Fibroblast of skin of back (primary cell): ENCODE data around the gene GAL3ST2. TPM values are rescaled to one million over a fixed set of nuclear protein-coding genes. Genes with fewer than 3 reads are reported as not detected.
"Not testable (repeated sequence)": the region's sequence is repeated elsewhere in the genome, so short reads cannot be mapped to it uniquely, and the experiment has no call there.

ENCODE experiments used
- DNase-seq: peaks from one replicate; pipeline ENCODE4 v3.0.0-alpha.2; 2013
- polyA plus RNA-seq, 2 experiments: library from polyadenylated mRNA; unstranded; fragments of 120-200 nt; gene quantifications; one replicate each; pipeline ENCODE4 v1.2.1, GENCODE V29; 2013; ENCODE audit not compliant: insufficient read length in 2 of 2

Gene GAL3ST2
- 0.08 TPM for polyA plus RNA-seq (2013, experiment 1 of 2; ENCODE audit: insufficient read length)
- polyA plus RNA-seq (2013, experiment 2 of 2; ENCODE audit: insufficient read length) = 0.16 TPM

DNA sequence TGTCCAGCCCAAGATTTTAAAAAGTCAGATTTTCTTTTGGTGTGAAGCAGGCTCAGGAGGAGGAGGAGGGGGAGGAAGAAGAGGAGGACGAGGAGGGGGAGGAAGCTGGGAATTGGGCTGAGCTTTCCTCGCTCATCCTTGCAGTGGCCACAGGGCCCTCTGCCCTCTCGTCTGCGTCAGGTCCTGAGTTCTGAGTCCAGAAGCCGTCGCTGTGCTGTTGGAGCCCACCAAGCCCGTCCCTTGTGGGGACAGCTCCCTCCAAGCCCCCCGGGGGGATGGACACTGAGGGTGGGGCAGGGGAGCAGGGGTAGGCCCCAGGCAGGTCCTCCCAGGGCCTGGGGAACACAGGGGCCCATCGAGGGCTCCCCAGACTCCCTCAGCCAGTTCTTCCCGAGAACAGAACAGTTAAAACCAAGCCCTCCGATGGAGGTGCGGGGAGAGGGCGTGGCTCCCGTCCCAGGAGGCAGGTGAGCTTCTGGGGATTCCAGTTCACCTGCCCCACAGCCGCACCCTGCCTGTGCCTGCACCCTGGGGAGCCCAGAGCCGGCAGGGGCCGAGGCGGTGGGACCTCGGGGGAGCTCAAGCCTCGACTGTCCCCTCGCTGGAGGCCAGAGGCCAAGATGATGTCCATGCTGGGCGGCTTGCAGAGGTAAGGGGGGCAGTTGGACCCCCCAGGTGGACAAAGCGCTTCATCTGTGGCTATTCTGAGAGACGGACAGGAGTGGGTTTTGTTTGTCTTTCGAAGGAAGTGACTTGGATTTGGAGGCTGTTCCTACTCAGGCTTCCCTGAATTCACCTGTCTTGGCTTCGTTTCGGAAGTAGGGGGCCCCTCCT lies at the start of gene GAL3ST2:
GAL3ST2 (plus strand) TSS at position 487 of the 834 bp plus-strand sequence; CDS start at position 621, 134 bp downstream.
- DNase-seq = no peak

DNA sequence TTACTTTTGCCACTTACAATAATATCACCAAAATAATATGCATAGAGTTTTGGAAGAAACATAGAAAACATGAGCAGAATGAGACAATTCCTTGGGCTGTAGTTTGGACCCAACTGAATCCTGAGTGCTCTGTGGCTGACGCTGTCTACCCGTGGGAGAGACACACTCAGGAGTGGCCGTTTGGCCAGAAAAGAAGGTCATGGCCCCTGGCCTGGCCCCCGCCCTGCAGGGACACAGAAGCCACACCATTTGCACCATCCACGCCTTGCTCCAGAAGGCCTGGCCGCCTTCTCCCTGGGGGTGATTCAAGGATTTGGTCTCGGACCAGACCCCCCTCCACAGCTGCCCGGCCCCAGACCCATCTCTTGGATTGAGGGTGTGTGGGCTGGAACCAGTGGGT lies 48.6 kb upstream of the GAL3ST2 start:
- DNase-seq = no peak

- no peak for DNase-seq
Observed at GRCh38 chr2:241728627-241729026, 48.0 kb upstream of the GAL3ST2 start.

DNA sequence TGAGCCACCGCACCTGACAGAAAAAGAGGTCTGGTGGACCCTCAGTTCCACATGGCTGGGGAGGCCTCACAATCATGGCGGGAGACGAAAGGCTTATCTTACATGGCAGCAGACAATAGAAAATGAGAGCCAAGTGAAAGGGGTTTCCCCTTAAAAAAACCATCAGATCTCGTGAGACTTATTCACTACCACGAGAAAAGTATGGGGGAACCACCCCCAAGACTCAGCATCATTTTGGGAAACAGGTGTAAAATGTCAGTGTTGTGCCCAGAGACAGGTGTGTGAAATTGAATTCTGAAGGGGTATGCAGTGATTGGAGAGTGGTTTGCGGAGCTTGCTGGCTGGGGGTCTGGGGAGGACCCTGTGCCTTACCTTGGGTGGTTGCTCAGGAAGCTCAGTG lies 46.8 kb upstream of the GAL3ST2 start:
- DNase-seq = no peak

- DNase-seq = no peak
Observed at GRCh38 chr2:241730671-241731293, 45.8 kb upstream of the GAL3ST2 start.

GRCh38 chr2:241732513-241733186 lies 44.0 kb upstream of the GAL3ST2 start:
- DNase-seq = peak; percentile 57

DNA sequence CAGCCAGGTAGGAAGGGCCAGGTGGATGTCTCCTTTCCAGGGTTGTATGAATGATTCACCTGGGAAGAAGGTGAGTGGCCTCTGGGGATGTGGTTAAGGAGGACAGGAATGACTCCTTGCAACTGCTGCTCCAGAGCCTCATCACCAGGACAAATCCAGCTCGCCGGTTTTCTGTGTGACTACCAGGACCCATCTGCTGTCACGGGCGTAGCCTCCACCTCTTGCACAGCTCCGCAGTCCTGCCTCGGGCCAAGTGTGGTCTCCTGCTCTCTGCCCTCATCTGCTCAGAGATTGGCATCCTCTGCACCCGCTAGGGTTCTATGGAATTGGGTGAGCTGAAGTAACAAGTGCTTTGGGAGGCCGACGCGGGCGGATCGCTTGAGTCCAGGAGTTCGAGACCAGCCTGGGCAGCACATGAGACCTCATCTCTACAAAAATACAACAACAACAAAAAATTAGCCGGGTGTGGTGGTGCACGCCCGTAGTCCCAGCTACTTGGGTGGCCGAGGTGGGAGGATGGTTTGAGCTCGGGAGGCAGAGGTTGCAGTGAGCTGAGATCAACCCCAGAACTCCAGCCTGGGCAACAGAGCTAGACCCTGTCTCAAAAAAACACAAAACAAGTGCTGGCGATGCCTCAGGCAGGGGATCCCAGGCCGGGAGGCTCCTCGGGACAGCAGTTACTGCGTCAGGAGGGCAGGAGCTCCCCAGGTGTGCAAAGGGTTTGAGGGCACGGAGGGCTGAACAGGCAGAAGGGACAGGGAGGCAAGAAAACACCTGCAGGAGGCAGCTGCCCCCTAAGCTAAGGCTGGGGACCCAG lies 43.0 kb upstream of the GAL3ST2 start:
- DNase-seq = no peak

DNA sequence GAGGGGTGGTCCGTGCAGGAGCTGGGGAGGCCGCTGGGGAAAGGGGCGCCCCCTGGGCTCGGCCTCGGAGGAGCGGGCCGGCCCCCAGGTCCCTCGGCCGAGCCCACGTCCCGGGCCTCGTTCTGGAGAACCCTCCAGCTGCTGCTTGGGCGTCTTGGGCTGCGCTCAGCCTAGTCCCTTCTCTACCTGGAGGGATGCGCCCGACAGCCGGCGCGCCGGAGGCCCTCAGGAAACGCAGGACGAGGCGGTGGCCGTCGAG lies 42.5 kb upstream of the GAL3ST2 start:
- no peak for DNase-seq

- peak; percentile 78 for DNase-seq
Observed at GRCh38 chr2:241734467-241735208, 42.0 kb upstream of the GAL3ST2 start, which contains the start of gene D2HGDH. Gene D2HGDH (plus strand): TSS chr2:241734630. CDS start chr2:241735225, 595 bp downstream.

DNA sequence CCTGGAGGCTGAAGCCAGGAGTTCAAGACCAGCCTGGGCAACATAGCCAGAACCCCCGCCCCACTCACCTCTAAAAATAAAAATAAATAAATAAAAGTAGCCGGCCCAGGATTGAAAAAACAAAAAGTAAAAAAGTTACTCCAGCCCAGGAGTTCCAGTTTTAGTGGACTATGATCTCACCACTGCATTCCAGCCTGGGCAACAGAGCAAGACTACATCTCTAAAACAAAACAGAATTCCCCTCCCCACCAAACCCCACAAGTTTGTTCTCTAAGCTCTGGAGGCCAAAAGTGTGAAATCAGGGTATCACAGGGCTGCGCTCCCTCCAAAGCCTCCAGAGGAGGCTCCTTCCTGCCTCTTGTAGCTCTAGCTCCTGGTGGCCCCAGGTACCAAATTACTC lies 40.5 kb upstream of the GAL3ST2 start:
- no peak for DNase-seq

DNA sequence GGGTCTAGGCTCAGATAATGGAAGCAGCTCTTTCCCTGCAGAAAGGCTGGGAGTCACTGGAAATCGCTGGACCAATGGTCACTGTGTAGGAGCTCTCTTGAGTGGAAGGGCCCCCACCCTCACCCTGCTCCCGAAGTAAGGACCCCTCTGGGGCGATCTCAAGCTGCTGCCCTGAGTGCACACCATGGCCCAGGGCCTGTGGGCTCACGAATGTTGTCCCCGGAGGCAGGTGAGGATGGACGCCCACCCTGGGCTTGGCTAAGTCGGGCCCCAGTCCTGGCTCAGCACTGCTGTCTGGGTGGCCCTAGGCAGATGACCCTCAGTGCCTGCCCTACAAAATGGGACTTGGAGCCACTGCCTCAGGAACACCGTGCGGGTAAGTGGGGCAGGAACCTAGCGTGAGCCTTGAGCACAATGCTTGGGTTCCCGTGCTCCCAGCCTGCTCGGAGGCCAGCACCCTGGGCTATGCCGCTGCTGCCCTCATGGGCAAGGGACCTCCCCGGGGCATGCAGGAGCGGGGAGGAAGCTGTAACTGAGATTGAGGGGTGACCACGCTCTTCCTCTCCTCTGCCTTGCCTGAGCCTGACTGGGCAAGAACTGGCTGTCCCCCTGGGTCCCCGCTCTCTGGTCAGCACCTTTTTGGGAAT lies 38.5 kb upstream of the GAL3ST2 start:
- no peak for DNase-seq

DNA sequence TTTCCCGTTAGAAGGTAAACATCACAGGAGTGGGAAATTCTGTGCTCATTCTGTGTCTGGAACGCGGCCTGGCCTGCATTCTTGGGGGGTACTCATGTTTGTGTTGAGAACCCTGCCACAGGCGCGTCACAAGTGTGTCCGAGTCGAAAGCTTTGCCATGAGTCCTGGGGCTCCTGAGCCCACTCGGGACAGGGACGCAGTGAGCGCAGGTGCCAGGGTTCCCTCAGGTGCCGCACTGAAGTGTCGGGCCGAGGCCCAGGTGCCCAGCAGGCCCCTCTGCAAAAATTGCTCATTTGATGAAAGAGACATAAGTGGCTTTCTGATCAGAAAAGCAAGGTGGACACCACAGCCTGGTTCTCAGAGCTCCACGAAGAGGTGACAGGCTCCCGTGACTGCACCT lies 37.4 kb upstream of the GAL3ST2 start:
- no peak for DNase-seq

GRCh38 chr2:241739651-241740050 lies 37.0 kb upstream of the GAL3ST2 start:
- DNase-seq = peak; percentile 42

DNA sequence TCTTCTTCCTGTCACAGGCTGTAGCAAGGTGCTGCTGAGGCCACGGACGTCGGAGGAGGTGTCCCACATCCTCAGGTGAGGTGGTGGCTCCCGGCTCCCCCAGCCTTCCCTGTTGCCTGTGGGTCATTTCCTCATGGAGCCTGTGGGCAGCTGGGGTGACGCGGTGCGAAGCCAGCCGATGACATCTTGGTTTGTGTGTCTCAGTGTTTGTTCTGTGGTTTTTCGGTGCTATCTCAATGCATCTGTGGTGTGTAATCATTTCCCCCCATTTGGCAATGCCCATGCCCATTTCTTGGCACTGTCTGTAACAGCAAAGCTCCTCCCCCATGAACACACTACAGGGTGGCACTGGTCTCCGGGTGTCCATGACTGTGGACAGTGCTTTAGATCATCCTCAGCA lies 35.6 kb upstream of the GAL3ST2 start:
- DNase-seq = no peak

GRCh38 chr2:241742320-241742939 lies 34.2 kb upstream of the GAL3ST2 start:
- DNase-seq = no peak

- DNase-seq = not testable (repeated sequence)
Observed at GRCh38 chr2:241743008-241743407, 33.6 kb upstream of the GAL3ST2 start.

DNA sequence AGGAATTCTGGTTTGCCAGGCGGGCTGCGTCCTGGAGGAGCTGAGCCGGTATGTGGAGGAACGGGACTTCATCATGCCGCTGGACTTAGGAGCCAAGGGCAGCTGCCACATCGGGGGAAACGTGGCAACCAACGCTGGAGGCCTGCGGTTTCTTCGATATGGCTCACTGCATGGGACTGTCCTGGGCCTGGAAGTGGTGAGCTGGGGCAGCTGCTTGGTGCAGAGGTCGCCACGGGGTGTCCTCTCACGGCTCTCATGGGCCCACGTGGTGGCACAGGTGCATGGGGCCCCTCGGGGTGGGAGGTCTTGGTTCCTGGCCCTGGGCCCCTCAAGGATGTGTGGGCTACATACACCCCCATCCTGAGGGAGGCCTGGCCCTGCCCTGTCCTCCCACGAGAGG lies 33.0 kb upstream of the GAL3ST2 start:
- DNase-seq = no peak

DNA sequence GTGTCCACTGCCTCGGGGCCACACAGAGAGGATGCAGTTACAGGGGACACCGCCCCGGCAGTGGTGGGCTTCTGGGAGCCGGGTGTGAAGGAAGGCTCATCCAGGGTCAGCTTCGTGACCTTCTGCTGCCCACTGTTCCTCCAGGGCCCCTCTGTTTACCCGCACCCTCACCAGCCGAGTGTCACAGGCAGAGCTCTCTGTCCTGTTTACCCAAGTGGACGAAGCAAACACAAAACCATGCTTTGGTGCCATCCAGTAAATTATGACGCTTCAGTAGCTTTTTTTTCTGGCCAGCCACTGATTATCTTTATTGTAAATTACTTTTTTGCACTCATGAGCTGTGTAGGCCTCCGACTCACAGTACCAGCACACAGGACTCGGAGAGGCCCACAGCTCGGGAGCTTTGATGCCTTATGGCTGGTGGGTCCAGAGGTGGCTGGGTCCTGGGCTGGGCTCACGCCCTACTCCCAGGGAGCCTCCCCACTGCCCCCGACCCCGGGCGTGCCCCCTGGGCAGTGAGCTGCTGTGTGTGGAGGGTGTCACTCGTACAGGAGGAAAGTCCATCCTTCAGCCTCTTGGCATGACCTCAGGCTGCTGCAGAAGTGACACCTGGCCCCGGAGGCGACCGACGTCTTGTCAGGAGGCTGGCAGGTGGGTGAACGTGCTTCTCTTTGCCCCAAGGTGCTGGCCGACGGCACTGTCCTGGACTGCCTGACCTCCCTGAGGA lies 32.4 kb upstream of the GAL3ST2 start:
- no peak for DNase-seq

DNA sequence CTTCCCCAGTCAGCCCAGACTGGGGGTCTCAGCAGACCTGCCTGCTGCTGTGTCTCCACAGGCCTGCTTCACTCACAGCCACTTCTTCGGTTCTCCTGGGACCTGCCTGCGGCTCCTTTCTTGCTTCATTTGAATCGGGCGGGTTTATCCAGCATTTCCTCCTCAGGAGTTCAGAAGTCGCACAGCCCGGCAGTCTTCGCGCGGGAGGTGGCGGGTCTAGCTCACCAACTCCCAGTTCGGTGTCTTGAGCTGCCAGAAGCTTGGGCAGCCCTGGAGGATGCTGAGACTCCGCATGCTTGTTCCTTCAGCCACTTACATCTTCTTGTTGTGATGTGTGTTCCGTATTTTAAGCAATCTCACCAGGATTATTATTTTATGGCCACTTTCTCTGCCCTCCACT lies 31.3 kb upstream of the GAL3ST2 start:
- DNase-seq = no peak

- no peak for DNase-seq
Observed at GRCh38 chr2:241746084-241746483, 30.5 kb upstream of the GAL3ST2 start.
